ENCODE results near the gene AHRR. TPM values are rescaled to one million over a fixed set of nuclear protein-coding genes. Genes with fewer than 3 reads are reported as not detected.

The AHRR gene
- total RNA-seq, 1 experiment from 2014 or later, result 1.9 TPM

DNA sequence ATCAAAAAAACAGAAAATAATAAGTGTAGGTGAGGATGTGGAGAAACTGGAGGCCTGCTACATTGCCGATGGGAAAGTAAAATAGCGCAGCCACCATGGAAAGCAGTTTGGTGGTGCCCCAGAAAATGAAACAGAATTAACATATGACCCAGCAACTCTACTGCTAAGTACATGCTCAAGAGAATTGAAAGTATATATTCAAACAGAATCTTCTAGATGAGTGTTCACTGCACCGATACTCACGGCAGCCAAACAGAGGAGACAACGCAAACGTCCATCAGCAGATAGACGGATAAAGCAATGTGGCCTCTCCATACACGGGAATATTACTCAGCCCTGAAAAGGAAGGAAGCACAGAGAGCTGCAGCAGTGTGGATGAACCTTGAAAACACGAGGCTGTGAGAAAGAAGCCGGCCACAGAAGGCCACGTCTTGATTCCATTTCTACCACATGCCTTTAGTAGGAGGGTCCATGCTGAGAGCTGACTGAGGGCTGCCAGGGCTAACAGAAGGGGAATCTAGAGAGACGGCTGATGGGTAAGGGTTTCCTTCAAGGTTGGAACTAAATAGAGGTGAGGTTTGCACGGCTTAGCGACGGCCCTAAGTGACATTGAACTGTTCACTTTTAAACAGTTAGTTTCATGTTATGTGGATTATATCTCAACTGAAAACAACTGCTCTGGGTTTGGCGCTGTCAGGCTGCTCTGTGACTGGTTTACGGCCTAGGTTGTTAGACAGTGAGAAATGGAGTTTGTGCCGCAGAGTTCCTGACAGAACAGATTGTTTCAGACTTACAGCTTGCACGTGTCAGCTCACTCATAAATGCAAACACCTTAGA lies 29.8 kb downstream of the AHRR start:
- no peak overlapping the region for H2AFZ ChIP-seq (ENCODE audit: low read length)
- ATAC-seq (no peak), DNase-seq (no peak)
- H3K9me3 ChIP-seq (ENCODE audit: low read length), result no peaks in the 10 kb centered on the region
- no peak overlapping the region for H3K9ac ChIP-seq (ENCODE audit: low read length)
- no peak overlapping the region for H3K27ac ChIP-seq (ENCODE audit: low read length)
- intact Hi-C loops (cut with micrococcal nuclease), result no loop called here
- no peaks in the 10 kb centered on the region for H3K9me2 ChIP-seq (replicated peaks; ENCODE audit: low read length)
- ChIA-PET CTCF (no interaction called here), POLR2A (ENCODE audit: unreplicated experiment) (no interaction called here)
- no peaks in the 10 kb centered on the region for H3K4me1 ChIP-seq (ENCODE audit: insufficient read depth, low read length)
- no peaks in the 10 kb centered on the region for H3K27me3 ChIP-seq (ENCODE audit: low read length)
- H3K79me2 ChIP-seq (ENCODE audit: low read length), result no peaks in the 10 kb centered on the region
- no TSS peak for BruUV-seq (replicated peaks)
- TF ChIP-seq EZH2phosphoT487 (IDR thresholded peaks at IDR 0.05; ENCODE audit: borderline replicate concordance, low read length) (no peak), EZH2 (IDR thresholded peaks at IDR 0.05; ENCODE audit: low read length, unreplicated experiment) (no peak)
- TF ChIP-seq, protein P1, sequence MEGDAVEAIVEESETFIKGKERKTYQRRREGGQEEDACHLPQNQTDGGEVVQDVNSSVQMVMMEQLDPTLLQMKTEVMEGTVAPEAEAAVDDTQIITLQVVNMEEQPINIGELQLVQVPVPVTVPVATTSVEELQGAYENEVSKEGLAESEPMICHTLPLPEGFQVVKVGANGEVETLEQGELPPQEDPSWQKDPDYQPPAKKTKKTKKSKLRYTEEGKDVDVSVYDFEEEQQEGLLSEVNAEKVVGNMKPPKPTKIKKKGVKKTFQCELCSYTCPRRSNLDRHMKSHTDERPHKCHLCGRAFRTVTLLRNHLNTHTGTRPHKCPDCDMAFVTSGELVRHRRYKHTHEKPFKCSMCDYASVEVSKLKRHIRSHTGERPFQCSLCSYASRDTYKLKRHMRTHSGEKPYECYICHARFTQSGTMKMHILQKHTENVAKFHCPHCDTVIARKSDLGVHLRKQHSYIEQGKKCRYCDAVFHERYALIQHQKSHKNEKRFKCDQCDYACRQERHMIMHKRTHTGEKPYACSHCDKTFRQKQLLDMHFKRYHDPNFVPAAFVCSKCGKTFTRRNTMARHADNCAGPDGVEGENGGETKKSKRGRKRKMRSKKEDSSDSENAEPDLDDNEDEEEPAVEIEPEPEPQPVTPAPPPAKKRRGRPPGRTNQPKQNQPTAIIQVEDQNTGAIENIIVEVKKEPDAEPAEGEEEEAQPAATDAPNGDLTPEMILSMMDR (conservative IDR thresholded peaks at IDR 0.05; ENCODE audit: low read depth, low read length), result no peak
- no peaks in the 10 kb centered on the region for H4K20me1 ChIP-seq (ENCODE audit: low read length)
- no peak overlapping the region for H3K4me3 ChIP-seq (ENCODE audit: low read length)
- no peaks in the 10 kb centered on the region for H3K36me3 ChIP-seq (ENCODE audit: low read depth, low read length)
- no peak overlapping the region for H3K4me2 ChIP-seq (ENCODE audit: low read length)
- no peaks in the 10 kb centered on the region for H3F3A ChIP-seq (ENCODE audit: low read length, unreplicated experiment)

DNA sequence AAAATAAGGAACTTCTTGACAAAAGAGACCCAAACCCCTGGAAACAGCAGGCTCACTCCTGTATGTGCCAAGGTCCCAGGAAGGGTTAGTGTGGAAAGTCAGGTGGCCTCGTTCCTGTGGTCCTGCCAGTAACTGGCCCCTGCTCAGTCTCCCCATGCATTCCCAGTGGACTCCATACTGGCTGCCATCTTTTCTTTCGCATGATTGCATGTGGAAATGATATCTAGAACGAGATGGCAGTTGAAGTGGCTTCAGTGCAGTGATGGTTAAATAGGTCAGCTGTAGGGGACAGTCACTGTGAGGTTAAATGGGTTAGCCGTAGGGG lies 30.4 kb downstream of the AHRR start:
- Histone ChIP-seq H3F3A (ENCODE audit: low read length, unreplicated experiment) (no peaks in the 10 kb centered on the region), H3K9me3 (ENCODE audit: low read length) (no peaks in the 10 kb centered on the region), H3K79me2 (ENCODE audit: low read length) (no peaks in the 10 kb centered on the region), H3K9ac (ENCODE audit: low read length) (no peak overlapping the region), H3K4me3 (ENCODE audit: low read length) (no peak overlapping the region), H3K4me2 (ENCODE audit: low read length) (no peak overlapping the region), H3K4me1 (ENCODE audit: insufficient read depth, low read length) (no peaks in the 10 kb centered on the region), H3K27ac (ENCODE audit: low read length) (no peak overlapping the region), H4K20me1 (ENCODE audit: low read length) (no peaks in the 10 kb centered on the region), H3K9me2 (replicated peaks; ENCODE audit: low read length) (no peaks in the 10 kb centered on the region), H3K27me3 (ENCODE audit: low read length) (no peaks in the 10 kb centered on the region), H3K36me3 (ENCODE audit: low read depth, low read length) (no peaks in the 10 kb centered on the region), H2AFZ (ENCODE audit: low read length) (no peak overlapping the region)
- TF ChIP-seq, protein P1 (conservative IDR thresholded peaks at IDR 0.05; ENCODE audit: low read depth, low read length), result no peak
- TF ChIP-seq EZH2phosphoT487 (IDR thresholded peaks at IDR 0.05; ENCODE audit: borderline replicate concordance, low read length) (no peak), EZH2 (IDR thresholded peaks at IDR 0.05; ENCODE audit: low read length, unreplicated experiment) (no peak)
- BruUV-seq (replicated peaks), result no TSS peak
- ChIA-PET POLR2A (ENCODE audit: unreplicated experiment) (no interaction called here), CTCF (no interaction called here)
- intact Hi-C loops (cut with micrococcal nuclease), result no loop called here
- ATAC-seq (no peak), DNase-seq (no peak)
